HG03025 (cell line): ENCODE results near the gene MRPL24.

Experiments
- ATAC-seq: cut with Tn5 transposase; IDR thresholded peaks from one replicate; pipeline ENCODE4 v1.9.1; 2021; ENCODE audit warnings: mild to moderate bottlenecking, moderate library complexity; ENCODE audit not compliant: unreplicated experiment, low FRiP score

MRPL24 gene

GRCh38 chr1:156694690-156694962 is 46.3 kb downstream of the MRPL24 start:
- ATAC-seq, result no peak

DNA sequence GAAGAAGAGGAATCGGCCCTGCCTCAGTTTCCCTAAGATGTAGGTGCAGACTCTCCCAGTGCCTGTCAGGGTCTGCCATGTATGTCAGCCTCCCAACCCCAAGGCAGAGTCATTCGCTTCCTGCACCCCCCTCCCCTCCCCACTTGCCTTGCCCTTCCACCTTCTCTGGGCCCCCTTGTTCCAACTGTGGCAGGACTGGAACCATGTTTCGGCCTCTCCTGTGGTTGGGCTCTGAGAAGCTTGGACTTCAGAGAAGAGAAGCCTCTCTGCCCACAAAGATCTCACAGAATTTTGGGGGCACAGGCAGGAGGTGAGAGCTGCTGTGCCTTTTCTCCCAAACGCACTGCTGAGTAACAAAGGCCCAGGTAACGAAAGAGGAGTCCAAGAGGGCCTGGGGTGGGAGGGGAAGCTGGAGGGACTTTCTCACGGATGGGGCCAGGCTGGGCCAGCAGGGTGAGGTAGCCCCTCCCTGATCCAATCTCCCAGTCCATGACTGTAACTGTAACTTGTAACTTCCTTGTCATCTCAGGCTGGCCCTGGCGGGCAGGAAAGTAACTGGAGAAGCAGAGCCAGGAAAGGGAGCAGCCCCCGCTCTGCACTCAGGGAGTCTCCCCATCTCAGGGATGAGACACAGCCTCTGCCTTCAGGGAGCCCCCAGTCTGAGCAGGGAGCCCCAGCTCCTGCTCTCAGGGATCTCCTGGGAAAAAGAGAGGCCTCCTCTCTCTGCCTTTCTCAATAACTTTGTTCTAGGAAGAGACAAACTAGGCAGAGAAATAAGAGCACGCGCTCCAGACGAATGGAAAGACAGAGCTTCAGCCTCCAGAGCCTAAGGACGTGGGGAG is 46.8 kb downstream of the MRPL24 start:
- no peak for ATAC-seq

DNA sequence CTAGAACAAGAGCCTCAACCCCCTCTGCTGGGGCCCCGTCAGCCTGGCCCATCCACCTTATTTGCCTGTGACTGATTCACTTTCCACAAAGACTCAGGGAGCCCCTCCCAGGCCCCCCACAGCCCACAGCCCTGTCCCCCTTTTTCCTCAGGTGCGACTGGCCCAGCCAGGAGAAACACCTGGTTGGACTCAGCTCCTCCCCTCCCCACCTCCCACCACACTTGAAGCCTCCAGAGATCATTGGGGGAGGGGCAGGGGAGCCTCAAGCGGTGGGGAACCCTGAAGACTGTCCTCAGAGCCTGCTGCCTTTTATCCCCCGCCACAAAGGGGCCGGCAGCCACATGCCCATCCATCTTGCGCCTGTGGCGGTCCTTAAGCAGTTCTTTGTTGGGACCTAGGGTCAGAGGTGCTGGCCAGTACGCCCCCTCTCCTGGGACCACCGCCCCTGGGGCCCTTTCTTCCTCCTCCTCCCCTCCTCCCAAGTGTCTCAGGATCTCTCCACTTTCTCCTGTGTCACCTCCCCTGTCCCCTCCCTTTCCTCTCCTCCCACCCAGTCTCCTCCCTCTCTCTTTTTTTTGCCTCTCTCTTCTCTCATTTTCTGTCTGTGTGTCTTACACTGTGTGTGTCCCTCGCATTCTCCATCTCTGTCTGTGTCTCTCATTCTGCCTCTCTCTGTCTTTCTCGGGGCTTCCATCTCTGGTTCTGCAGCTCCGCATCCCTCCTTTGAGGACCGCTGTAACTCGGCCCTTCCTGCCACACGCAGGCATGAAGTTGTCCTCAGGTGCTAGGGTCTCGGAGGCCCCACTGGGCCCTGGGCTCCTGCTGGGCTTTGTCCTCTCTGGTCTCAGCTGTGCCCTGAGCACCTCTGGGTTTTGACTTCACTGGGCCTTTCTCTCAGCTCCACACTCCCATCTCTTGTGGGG is 47.7 kb downstream of the MRPL24 start:
- ATAC-seq, result no peak

- ATAC-seq, result no peak
Observed at GRCh38 chr1:156692441-156692924, 48.4 kb downstream of the MRPL24 start.

GRCh38 chr1:156691665-156692440 is 49.0 kb downstream of the MRPL24 start:
- ATAC-seq, result no peak

DNA sequence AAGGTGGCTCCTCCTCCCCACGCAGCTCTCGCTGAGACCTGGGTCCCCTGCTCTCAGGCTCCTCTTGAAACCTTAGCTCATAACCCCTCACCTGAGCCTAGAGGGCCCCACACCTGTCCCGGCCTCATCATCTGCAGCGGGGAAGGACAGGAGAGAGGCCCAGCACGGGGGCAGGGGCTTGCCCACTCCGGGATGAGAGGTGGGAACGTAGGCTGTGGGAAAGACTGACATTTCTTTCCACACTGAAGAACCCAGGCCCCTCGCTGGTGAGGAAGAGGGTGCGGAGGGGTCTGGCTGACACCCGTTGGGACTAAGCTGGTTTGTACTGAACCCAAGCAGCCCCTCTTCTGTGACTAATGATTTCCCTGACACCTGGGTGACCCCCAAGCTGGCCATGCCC is 49.7 kb downstream of the MRPL24 start:
- no peak for ATAC-seq

DNA sequence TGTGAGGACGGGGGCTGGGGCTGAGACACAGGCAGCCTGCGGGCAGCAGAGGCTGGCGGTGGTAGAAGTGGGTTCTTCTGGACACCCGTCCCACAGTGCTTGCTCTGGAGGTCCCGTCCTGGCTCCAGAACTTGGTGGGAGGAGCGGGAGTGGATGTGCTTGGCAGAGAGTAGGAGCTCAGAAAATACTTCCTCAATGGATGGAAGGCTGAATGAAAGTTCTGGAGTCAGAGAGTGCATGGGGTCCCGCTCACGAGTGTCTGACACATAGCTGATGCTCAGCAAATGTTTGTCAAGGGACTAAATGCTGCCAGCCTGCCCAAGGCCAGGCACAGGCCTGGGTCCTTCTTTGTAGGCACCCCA is 50.2 kb downstream of the MRPL24 start:
- no peak for ATAC-seq

DNA sequence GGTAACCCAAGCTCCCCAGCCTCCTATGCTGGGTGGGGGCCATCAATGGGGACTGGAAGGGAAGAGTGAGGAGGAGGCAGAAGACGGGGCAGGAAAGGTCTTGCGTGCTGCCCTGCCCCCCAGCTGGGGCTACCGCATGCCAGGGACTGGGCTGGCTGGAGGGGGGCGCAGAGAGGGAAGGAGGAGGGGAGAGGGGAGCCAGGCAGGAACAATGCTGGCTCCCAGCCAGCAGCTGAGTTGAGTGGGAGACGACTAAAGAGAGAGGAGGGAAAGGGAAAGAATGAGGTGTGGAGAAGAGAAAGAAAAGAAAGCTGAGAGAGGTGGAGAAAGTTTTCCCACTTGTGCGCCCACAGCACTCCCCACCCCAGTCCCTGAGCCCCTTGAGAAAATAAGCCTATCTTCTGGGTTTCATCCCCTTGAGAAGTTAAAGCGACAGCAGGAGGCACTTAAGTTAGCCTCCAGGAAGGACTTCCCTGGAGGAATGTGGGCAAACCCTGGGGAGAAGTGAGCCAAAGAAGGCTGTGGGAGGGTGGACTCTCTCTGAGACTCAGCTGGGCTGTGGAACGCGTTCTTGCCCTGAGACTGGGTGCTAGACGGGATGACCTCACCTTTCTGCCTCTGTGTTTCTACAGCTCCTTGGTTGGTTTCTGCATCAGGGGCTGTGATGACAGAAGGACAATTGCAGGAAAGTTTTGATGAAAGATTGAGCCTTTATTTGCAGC is 50.8 kb downstream of the MRPL24 start:
- no peak for ATAC-seq

GRCh38 chr1:156689035-156689952 is 51.6 kb downstream of the MRPL24 start:
- no peak for ATAC-seq
